Endodermal cell (in vitro differentiated cells): ENCODE data around the gene KRTAP10-8. TPM values are rescaled to one million over a fixed set of nuclear protein-coding genes. Genes with fewer than 3 reads are reported as not detected.
"Not testable (repeated sequence)": the region's sequence is repeated elsewhere in the genome, so short reads cannot be mapped to it uniquely, and the experiment has no call there.

Source experiments
- DNase-seq: peaks from one replicate; pipeline ENCODE4 v3.0.0-alpha.2; 2017
- H3K27ac ChIP-seq: 2 replicates; pipeline ENCODE4 v1.5.1; 2013; ENCODE audit warnings: mild to moderate bottlenecking, low read depth, low read length, moderate library complexity
- H3K27me3 ChIP-seq: 2 replicates; pipeline ENCODE4 v1.6.1; 2013; ENCODE audit warnings: mild to moderate bottlenecking, low read length, moderate library complexity; ENCODE audit not compliant: insufficient read depth, control insufficient read depth, poor library complexity, severe bottlenecking
- H3K36me3 ChIP-seq: 2 replicates; pipeline ENCODE4 v1.7.0; 2013; ENCODE audit warnings: mild to moderate bottlenecking, low read length, moderate library complexity; ENCODE audit not compliant: control insufficient read depth, insufficient read depth
- H3K4me1 ChIP-seq: one replicate; pipeline ENCODE4 v1.7.0; 2013; ENCODE audit warnings: low read length; ENCODE audit not compliant: control insufficient read depth, insufficient read depth
- H3K4me3 ChIP-seq: 2 replicates; pipeline ENCODE4 v1.5.1; 2013; ENCODE audit warnings: mild to moderate bottlenecking, low read length, moderate library complexity
- H3K9ac ChIP-seq: 2 replicates; pipeline ENCODE4 v1.6.1; 2013; ENCODE audit warnings: mild to moderate bottlenecking, low read length, moderate library complexity; ENCODE audit not compliant: poor library complexity, severe bottlenecking; ENCODE audit errors: extremely low read depth
- H3K9me3 ChIP-seq: 2 replicates; pipeline ENCODE4 v1.6.1; 2013; ENCODE audit warnings: mild to moderate bottlenecking, low read length, moderate library complexity; ENCODE audit not compliant: control insufficient read depth
- H3K27ac Mint-ChIP-seq: 2 replicates; pipeline ENCODE4 v1.8.0; 2020; ENCODE audit warnings: mixed read lengths
- H3K27me3 Mint-ChIP-seq: 2 replicates; pipeline ENCODE4 v1.8.0; 2021; ENCODE audit warnings: mild to moderate bottlenecking, mixed read lengths; ENCODE audit not compliant: insufficient read depth
- H3K36me3 Mint-ChIP-seq: 2 replicates; pipeline ENCODE4 v1.8.0; 2020; ENCODE audit warnings: low read depth, mixed read lengths
- H3K4me1 Mint-ChIP-seq: 2 replicates; pipeline ENCODE4 v1.8.0; 2020; ENCODE audit warnings: mixed read lengths
- H3K4me3 Mint-ChIP-seq: 2 replicates; pipeline ENCODE4 v1.8.0; 2020; ENCODE audit warnings: mild to moderate bottlenecking, moderate library complexity, mixed read lengths
- H3K9me3 Mint-ChIP-seq: 2 replicates; pipeline ENCODE4 v1.8.0; 2020; ENCODE audit warnings: mild to moderate bottlenecking, mixed read lengths
- CTCF ChIP-seq: fragments of 200-600 bp; sonication (generic); conservative IDR thresholded peaks from 2 replicates; pipeline ENCODE4 v1.5.0; 2021; ENCODE audit warnings: antibody characterized with exemption, mild to moderate bottlenecking
- WGBS, 2 experiments: methylation state at CpG; one replicate each; pipeline versions ENCODE4 v1.1.5 to v1.1.7; 2013; ENCODE audit warnings: missing lambda C conversion rate in 2 of 2, mixed read lengths in 1 of 2; ENCODE audit not compliant: insufficient coverage in 1 of 2, insufficient read length in 1 of 2; 5-methylcytosine and 5-hydroxymethylcytosine counted together
- total RNA-seq, 2 donors: library from RNA; stranded (reverse); fragmentation: NEBNext Ultra II Directional in 1 of 2; extraction: Animal tissue kit (Norgen Biotek cat#: 25700) in 1 of 2; gene quantifications; 2 replicates in 1 of 2; 3 replicates in 1 of 2; pipeline ENCODE4 v1.2.1, GENCODE V29; 2021

The KRTAP10-8 gene
- total RNA-seq, 2 donors from 2014 or later, result not detected

- H3K4me1 ChIP-seq, result no peaks in the 10 kb centered on the region
- Mint-ChIP-seq H3K4me3 (no peak overlapping the region), H3K27ac (no peak overlapping the region), H3K36me3 (no peaks in the 10 kb centered on the region), H3K4me1 (peaks cover 2% of the 10 kb centered on the region), H3K27me3 (no peaks in the 10 kb centered on the region), H3K9me3 (peaks cover 32% of the 10 kb centered on the region)
- H3K36me3 ChIP-seq, result no peaks in the 10 kb centered on the region
- WGBS, 2 experiments, result 93% methylated on average over 32 to 40 of the region's 40 CpGs
- H3K27ac ChIP-seq, result no peak overlapping the region
- no peak overlapping the region for H3K9ac ChIP-seq
- no peaks in the 10 kb centered on the region for H3K27me3 ChIP-seq
- H3K4me3 ChIP-seq, result no peak overlapping the region
- no peak for TF ChIP-seq CTCF
- no peak for DNase-seq
- peaks cover 20% of the 10 kb centered on the region for H3K9me3 ChIP-seq
Measured at GRCh38 chr21:44571844-44572782, 39.8 kb upstream of the KRTAP10-8 start.

GRCh38 chr21:44572959-44573583 lies 38.8 kb upstream of the KRTAP10-8 start:
- H3K27me3 Mint-ChIP-seq, result peaks cover 2% of the 10 kb centered on the region
- DNase-seq, result no peak
- WGBS, 2 experiments, result 93 to 98% methylated on average over 11 to 15 of the region's 15 CpGs

GRCh38 chr21:44573630-44574456 lies 38.0 kb upstream of the KRTAP10-8 start, which contains the start of gene KRTAP10-4:
Gene KRTAP10-4 (plus strand): TSS chr21:44573729. CDS start chr21:44573759, 30 bp downstream.
- peaks cover 45% of the 10 kb centered on the region for H3K9me3 Mint-ChIP-seq
- H3K36me3 Mint-ChIP-seq, H3K4me3 Mint-ChIP-seq, H3K27ac Mint-ChIP-seq, H3K27ac ChIP-seq, H3K27me3 Mint-ChIP-seq, H3K4me3 ChIP-seq, H3K36me3 ChIP-seq, H3K9ac ChIP-seq, H3K4me1 ChIP-seq, DNase-seq, H3K4me1 Mint-ChIP-seq, H3K27me3 ChIP-seq: not testable (repeated sequence)
- peaks cover 25% of the 10 kb centered on the region for H3K9me3 ChIP-seq
- WGBS, 2 experiments, result 86 to 89% methylated on average over 3 to 21 of the region's 25 CpGs

More at GRCh38 chr21:44572959-44573583, 38.8 kb upstream of the KRTAP10-8 start:
- H3K9me3 Mint-ChIP-seq, result peaks cover 42% of the 10 kb centered on the region
- H3K4me3 Mint-ChIP-seq, result no peak overlapping the region
- TF ChIP-seq CTCF, result no peak
- Histone ChIP-seq H3K4me1 (no peaks in the 10 kb centered on the region), H3K27me3 (no peaks in the 10 kb centered on the region), H3K36me3 (no peaks in the 10 kb centered on the region), H3K4me3 (no peak overlapping the region), H3K9ac (no peak overlapping the region), H3K27ac (no peak overlapping the region), H3K9me3 (peaks cover 25% of the 10 kb centered on the region)
- no peak overlapping the region for H3K27ac Mint-ChIP-seq
- peaks cover 2% of the 10 kb centered on the region for H3K4me1 Mint-ChIP-seq
- peaks cover 3% of the 10 kb centered on the region for H3K36me3 Mint-ChIP-seq
